ENCODE results near the gene POLR2H. TPM values are rescaled to one million over a fixed set of nuclear protein-coding genes. Genes with fewer than 3 reads are reported as not detected.

Gene POLR2H
- total and polyA plus RNA-seq, 2 donors (not counting 1 experiment from before 2014, with no cell fraction given) = 60.4 to 106 TPM

- TF ChIP-seq EZH2 (IDR thresholded peaks at IDR 0.05; ENCODE audit: borderline replicate concordance, insufficient read depth, low read depth, low read length, poor library complexity, severe bottlenecking) (no peak), CTCF (IDR thresholded peaks at IDR 0.05) (no peak)
- no peak for ATAC-seq (ENCODE audit: low read depth)
- Histone ChIP-seq H3K4me2 (replicated peaks; ENCODE audit: low read depth, low read length, poor library complexity, severe bottlenecking) (no peak overlapping the region), H3K79me2 (ENCODE audit: control insufficient read depth, insufficient read depth, low read length) (no peaks in the 10 kb centered on the region), H3K4me1 (ENCODE audit: control insufficient read depth in 2 of 2, insufficient read depth in 2 of 2, low read length in 2 of 2) (no peaks in the 10 kb centered on the region), H2AFZ (ENCODE audit: insufficient read depth, low read depth, low read length, poor library complexity, severe bottlenecking) (no peak overlapping the region), H3K9ac (ENCODE audit: low read length) (no peak overlapping the region), H3K9me3 (ENCODE audit: control extremely low read depth in 1 of 3, control insufficient read depth in 2 of 3, insufficient read depth in 1 of 3, low read length in 2 of 3) (no peaks in the 10 kb centered on the region), H3K27ac (ENCODE audit: low read length in 2 of 2) (no peak overlapping the region), H3K4me3 (ENCODE audit: control extremely low read depth in 1 of 5, extremely low read depth in 1 of 5, insufficient read depth in 1 of 5, low read depth in 2 of 5, low read length in 4 of 5) (no peak overlapping the region), H3K27me3 (replicated peaks in 1 of 4; ENCODE audit: control extremely low read depth in 1 of 4, control insufficient read depth in 3 of 4, insufficient read depth in 4 of 4, low read length in 3 of 4) (peaks cover 0 to 9% (median 0%) of the 10 kb centered on the region in 4 experiments), H4K20me1 (ENCODE audit: control insufficient read depth, insufficient read depth, low read length, poor library complexity, severe bottlenecking) (no peaks in the 10 kb centered on the region), H3K36me3 (replicated peaks in 1 of 2; ENCODE audit: control extremely low read depth in 1 of 2, control insufficient read depth in 1 of 2, extremely low read depth in 1 of 2, insufficient read depth in 2 of 2, low read length in 1 of 2) (no peaks in the 10 kb centered on the region)
- intact Hi-C loops (cut with micrococcal nuclease) = no loop called here
- 40% methylated on average over 2 of the region's 9 CpGs for WGBS (ENCODE audit: insufficient coverage)
- CTCF ChIA-PET = no interaction called here
- no peak overlapping the region for H3K4me3 Mint-ChIP-seq
- POLR2A ChIA-PET = no interaction called here
- peaks cover 39% of the 10 kb centered on the region for H3K27me3 Mint-ChIP-seq
- no peaks in the 10 kb centered on the region for H3K4me1 Mint-ChIP-seq
- DNase-seq = no peak
- H3K27ac Mint-ChIP-seq = no peak overlapping the region
- no peaks in the 10 kb centered on the region for H3K9me3 Mint-ChIP-seq (ENCODE audit: insufficient read depth)
Observed at GRCh38 chr3:184399410-184399809, 37.9 kb downstream of the POLR2H start.

- ChIA-PET CTCF (interaction anchor here (0.6 kb wide), 1 partner anchor 1587 kb away, joined by 3 read pairs; no protein-coding TSS in a partner anchor), POLR2A (no interaction called here)
- H3K4me3 ChIP-seq (ENCODE audit: control extremely low read depth in 1 of 5, extremely low read depth in 1 of 5, insufficient read depth in 1 of 5, low read depth in 2 of 5, low read length in 4 of 5) = no peak overlapping the region
- no peaks in the 10 kb centered on the region for H3K4me1 Mint-ChIP-seq
- H3K4me3 Mint-ChIP-seq = no peak overlapping the region
- no peak overlapping the region for H3K27ac ChIP-seq (ENCODE audit: low read length in 2 of 2)
- intact Hi-C loops (cut with micrococcal nuclease) = no loop called here
- TF ChIP-seq EZH2 (IDR thresholded peaks at IDR 0.05; ENCODE audit: borderline replicate concordance, insufficient read depth, low read depth, low read length, poor library complexity, severe bottlenecking) (no peak), CTCF (IDR thresholded peaks at IDR 0.05) (no peak)
- no peaks in the 10 kb centered on the region for H4K20me1 ChIP-seq (ENCODE audit: control insufficient read depth, insufficient read depth, low read length, poor library complexity, severe bottlenecking)
- peaks cover 25% of the 10 kb centered on the region for H3K27me3 Mint-ChIP-seq
- no peak for ATAC-seq (ENCODE audit: low read depth)
- WGBS (ENCODE audit: insufficient coverage) = 72% methylated on average over 11 of the region's 20 CpGs
- peaks cover 0 to 6% (median 0%) of the 10 kb centered on the region in 4 experiments for H3K27me3 ChIP-seq (replicated peaks in 1 of 4; ENCODE audit: control extremely low read depth in 1 of 4, control insufficient read depth in 3 of 4, insufficient read depth in 4 of 4, low read length in 3 of 4)
- no peaks in the 10 kb centered on the region for H3K36me3 ChIP-seq (replicated peaks in 1 of 2; ENCODE audit: control extremely low read depth in 1 of 2, control insufficient read depth in 1 of 2, extremely low read depth in 1 of 2, insufficient read depth in 2 of 2, low read length in 1 of 2)
- no peak for DNase-seq
- no peak overlapping the region for H3K9ac ChIP-seq (ENCODE audit: low read length)
- H3K79me2 ChIP-seq (ENCODE audit: control insufficient read depth, insufficient read depth, low read length) = no peaks in the 10 kb centered on the region
- no peak overlapping the region for H2AFZ ChIP-seq (ENCODE audit: insufficient read depth, low read depth, low read length, poor library complexity, severe bottlenecking)
- H3K27ac Mint-ChIP-seq = no peak overlapping the region
- H3K4me2 ChIP-seq (replicated peaks; ENCODE audit: low read depth, low read length, poor library complexity, severe bottlenecking) = no peak overlapping the region
- no peaks in the 10 kb centered on the region for H3K9me3 ChIP-seq (ENCODE audit: control extremely low read depth in 1 of 3, control insufficient read depth in 2 of 3, insufficient read depth in 1 of 3, low read length in 2 of 3)
- H3K4me1 ChIP-seq (ENCODE audit: control insufficient read depth in 2 of 2, insufficient read depth in 2 of 2, low read length in 2 of 2) = no peaks in the 10 kb centered on the region
- no peaks in the 10 kb centered on the region for H3K9me3 Mint-ChIP-seq (ENCODE audit: insufficient read depth)
Observed at GRCh38 chr3:184405075-184406030, 43.8 kb downstream of the POLR2H start.
